DND-41 (cell line): ENCODE measurements around the gene IRX1.

Source experiments
- CTCF ChIP-seq: IDR thresholded peaks from 2 replicates; pipeline ENCODE4 v1.5.1; 2012; ENCODE audit warnings: borderline replicate concordance, low read length, moderate library complexity, mild to moderate bottlenecking; ENCODE audit not compliant: poor library complexity, severe bottlenecking; ENCODE audit errors: extremely low read depth
- EZH2 ChIP-seq: IDR thresholded peaks from 3 replicates; pipeline ENCODE4 v1.6.1; 2012; ENCODE audit warnings: borderline replicate concordance, low read depth, mild to moderate bottlenecking, moderate library complexity, low read length, inconsistent platforms; ENCODE audit not compliant: severe bottlenecking

GRCh38 chr5:3600106-3601060 is 4.8 kb downstream of the IRX1 start:
- TF ChIP-seq EZH2 (no peak), CTCF (no peak)
